Right ventricle myocardium inferior (tissue), 1 donor: ENCODE results near the gene TPSAB1. TPM values are rescaled to one million over a fixed set of nuclear protein-coding genes. Genes with fewer than 3 reads are reported as not detected.

Source experiments
- ATAC-seq: fragments of 200-7000 bp; cut with Tn5 transposase; one replicate; pipeline ENCODE4 v1.9.1; 2020; ENCODE audit warnings: mild to moderate bottlenecking, moderate library complexity
- DNase-seq: peaks from one replicate; pipeline ENCODE4 v3.0.0; 2021; ENCODE audit errors: missing footprints
- intact Hi-C: fragments of 100-400 bp; cut with DNase I; formaldehyde crosslinking; loops from one replicate; pipeline ENCODE4 v1.11.0; 2022
- total RNA-seq: library from RNA; stranded (reverse); fragmentation: NEBNext Ultra II Directional; extraction: Animal tissue kit (Norgen Biotek cat#: 25700); gene quantifications from one replicate; pipeline ENCODE4 v1.2.1, GENCODE V29; 2021
- donor health status: DM: no; HTN: yes; CAD: no; lungs with severe emphysema.

The TPSAB1 gene
- total RNA-seq, 1 donor from 2014 or later: 9.4 TPM

DNA sequence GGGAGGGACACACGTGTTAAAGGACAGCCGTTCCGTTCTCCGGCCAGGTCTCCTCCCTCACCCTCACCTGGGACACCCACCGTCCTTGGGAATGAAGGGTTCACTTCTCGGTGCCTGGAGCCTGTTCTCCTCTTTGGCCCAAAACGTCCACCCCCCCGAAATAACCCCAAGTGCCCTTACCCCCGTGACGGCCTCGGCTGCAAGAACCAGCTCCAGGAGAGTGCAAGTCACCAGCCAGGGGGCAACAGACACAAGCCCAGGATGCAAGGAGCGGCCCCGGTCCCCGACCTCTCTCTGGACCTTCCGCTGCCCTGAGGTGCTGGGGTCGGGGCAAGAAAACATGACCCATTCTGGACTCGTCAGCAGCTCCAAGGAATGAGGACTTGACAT, 49.0 kb downstream of the TPSAB1 start:
- no peak for DNase-seq
- intact Hi-C loops: no loop called here
- ATAC-seq: no peak

DNA sequence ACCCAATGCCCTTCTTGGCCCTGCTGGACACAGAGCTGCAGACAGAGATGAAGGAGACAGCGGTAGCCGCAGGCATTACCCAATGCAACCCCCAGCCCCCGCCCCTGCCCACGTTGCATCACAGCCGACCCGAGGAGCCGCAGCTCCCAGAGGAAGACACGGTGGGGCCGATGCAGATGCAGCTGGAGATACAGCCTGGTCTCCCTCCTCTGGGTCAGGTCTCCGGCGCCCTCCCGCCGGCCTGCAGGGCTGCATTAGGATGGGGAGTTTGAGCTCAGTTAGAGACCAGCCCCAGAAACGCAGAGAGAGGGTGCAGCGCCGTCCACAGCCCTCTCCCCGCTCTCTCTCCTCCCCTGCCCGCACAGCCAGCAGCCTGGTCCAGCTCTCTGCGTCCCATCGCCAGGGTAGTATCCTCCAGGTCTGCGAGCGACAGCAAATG, 49.6 kb downstream of the TPSAB1 start:
- no peak for ATAC-seq
- intact Hi-C loops: no loop called here
- no peak for DNase-seq

DNA sequence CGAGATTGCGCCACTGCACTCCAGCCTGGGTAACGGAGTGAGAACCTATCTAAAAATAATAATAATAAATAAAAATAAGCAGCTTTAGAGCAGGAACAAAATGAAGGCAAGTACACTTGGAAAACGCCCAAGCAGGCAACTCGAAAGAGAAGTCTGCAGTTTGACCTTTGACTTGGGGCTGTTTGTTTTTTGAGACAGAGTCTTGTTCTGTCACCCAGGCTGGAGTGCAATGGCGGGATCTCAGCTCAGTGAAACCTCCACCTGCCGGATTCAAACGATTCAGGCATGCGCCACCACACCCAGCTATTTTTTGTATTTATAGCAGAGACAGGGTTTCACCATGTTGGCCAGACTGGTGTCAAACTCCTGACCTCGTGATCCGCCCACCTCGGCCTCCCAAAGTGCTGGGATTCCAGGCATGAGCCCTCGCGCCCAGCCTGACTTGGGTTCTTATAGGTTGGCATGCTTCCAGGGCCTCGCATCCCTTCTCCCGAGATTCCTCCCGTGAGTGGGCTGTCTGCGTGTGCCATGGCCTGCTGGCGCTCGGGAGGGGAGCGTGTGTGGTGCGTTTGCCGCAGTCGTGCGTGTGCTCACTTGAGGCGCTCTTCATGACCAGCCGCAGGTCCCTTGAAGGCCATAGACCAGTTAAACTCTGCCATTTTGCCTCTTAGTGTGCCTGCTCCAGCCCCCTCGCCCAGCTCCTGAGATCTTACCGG, 50.5 kb downstream of the TPSAB1 start:
- intact Hi-C loops: no loop called here
- DNase-seq: peak; percentile 28
- ATAC-seq: no peak

DNA sequence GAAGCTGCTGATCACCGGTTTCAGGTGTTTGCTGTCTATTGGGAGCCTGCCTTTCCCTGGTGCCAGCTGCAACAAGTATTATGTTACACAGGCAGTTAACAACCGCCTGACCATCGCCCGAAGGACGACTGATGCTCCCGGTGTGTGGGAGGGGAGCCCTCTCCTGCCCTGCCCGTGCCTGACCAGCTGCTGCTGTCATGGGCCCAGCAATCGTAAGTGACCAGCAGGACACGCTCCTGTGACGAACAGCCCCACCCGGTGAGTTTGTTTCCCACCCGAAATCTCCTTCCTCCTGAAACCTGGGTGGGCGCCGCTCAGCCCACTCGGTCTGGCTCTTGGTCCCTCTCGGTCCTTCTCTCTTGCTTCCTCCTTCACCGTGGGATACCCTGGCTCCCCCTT, 51.1 kb downstream of the TPSAB1 start:
- intact Hi-C loops: no loop called here
- no peak for DNase-seq
- ATAC-seq: no peak

Other genes with a start within 250 kb of the TPSAB1 start
- gene SSTR5, start 168.0 kb upstream of the TPSAB1 start, total RNA-seq: 14.7 TPM
- 0.19 TPM for gene C1QTNF8, start 144.5 kb upstream of the TPSAB1 start, total RNA-seq
- 6.0 TPM for gene CACNA1H, start 87.6 kb upstream of the TPSAB1 start, total RNA-seq
- gene TPSG1, start 15.4 kb upstream of the TPSAB1 start, total RNA-seq: 0.30 TPM
- 10.0 TPM for gene TPSB2, start 10.5 kb upstream of the TPSAB1 start, total RNA-seq
- 0.54 TPM for gene TPSD1, start 15.4 kb downstream of the TPSAB1 start, total RNA-seq
- 89.4 TPM for gene UBE2I, start 68.9 kb downstream of the TPSAB1 start, total RNA-seq
- gene BAIAP3, start 92.9 kb downstream of the TPSAB1 start, total RNA-seq: 1.9 TPM
- gene TSR3, start 111.2 kb downstream of the TPSAB1 start, total RNA-seq: 54.6 TPM
- gene GNPTG, start 111.2 kb downstream of the TPSAB1 start, total RNA-seq: 35.0 TPM
- 11.3 TPM for gene UNKL, start 174.0 kb downstream of the TPSAB1 start, total RNA-seq
- 11.3 TPM for gene UQCC4, start 180.0 kb downstream of the TPSAB1 start, total RNA-seq
- 0.35 TPM for gene PERCC1, start 190.4 kb downstream of the TPSAB1 start, total RNA-seq
- gene CCDC154, start 203.9 kb downstream of the TPSAB1 start, total RNA-seq: 1.7 TPM
- gene CLCN7, start 234.3 kb downstream of the TPSAB1 start, total RNA-seq: 49.5 TPM
- gene PTX4, start 248.2 kb downstream of the TPSAB1 start, total RNA-seq: not detected